Mucosa of descending colon (tissue), 3 donors: ENCODE measurements around the gene FSTL4. TPM values are rescaled to one million over a fixed set of nuclear protein-coding genes. Genes with fewer than 3 reads are reported as not detected.

ENCODE experiments used
- ATAC-seq: fragments of 200-7000 bp; cut with Tn5 transposase; one replicate; pipeline ENCODE4 v1.9.1; 2020; ENCODE audit warnings: mild to moderate bottlenecking, moderate library complexity
- DNase-seq, 3 donors: peaks; one replicate each; pipeline ENCODE4 v3.0.0-alpha.2; 2020
- H3K36me3 ChIP-seq: fragments of 200-600 bp; one replicate; pipeline ENCODE4 v1.8.0; 2021; ENCODE audit warnings: low read depth, mild to moderate bottlenecking
- H3K4me1 ChIP-seq: fragments of 200-600 bp; one replicate; pipeline ENCODE4 v1.8.0; 2021; ENCODE audit warnings: low read depth, mild to moderate bottlenecking
- H3K4me3 ChIP-seq: fragments of 200-600 bp; one replicate; pipeline ENCODE4 v1.8.0; 2021; ENCODE audit warnings: mild to moderate bottlenecking
- H3K9me3 ChIP-seq: fragments of 200-600 bp; one replicate; pipeline ENCODE4 v1.8.0; 2021; ENCODE audit warnings: mild to moderate bottlenecking
- intact Hi-C, 2 donors: fragments of 100-400 bp; cut with DNase I in 1 of 2; cut with micrococcal nuclease in 1 of 2; formaldehyde crosslinking; loops; one replicate each; pipeline versions ENCODE4 v1.11.0 to v1.11.1; 2022; cut with DNase I, micrococcal nuclease
- total RNA-seq, 3 donors: library from RNA; stranded (reverse); fragmentation: NEBNext Ultra II Directional in 2 of 3; extraction: Animal tissue kit (Norgen Biotek cat#: 25700) in 2 of 3; gene quantifications; one replicate each; pipeline versions ENCODE4 v1.2.1 to v1.2.4, GENCODE V29; 2021 to 2023
- TF ChIP-seq, protein P1 (sequence below): fragments of 200-600 bp; IDR thresholded peaks from one replicate; pipeline ENCODE4 v1.8.0; 2022; ENCODE audit warnings: antibody characterized with exemption, mild to moderate bottlenecking
- donor health status: DM: no; HTN: no; CAD: no; lungs with moderate emphysema.
- donor health status: DM: no; HTN: no; CAD: no.
- donor health status: DM: no; HTN: yes; CAD: no.

FSTL4 gene
- total RNA-seq, 3 donors from 2014 or later = 0.29 to 0.77 (median 0.57) TPM

DNA sequence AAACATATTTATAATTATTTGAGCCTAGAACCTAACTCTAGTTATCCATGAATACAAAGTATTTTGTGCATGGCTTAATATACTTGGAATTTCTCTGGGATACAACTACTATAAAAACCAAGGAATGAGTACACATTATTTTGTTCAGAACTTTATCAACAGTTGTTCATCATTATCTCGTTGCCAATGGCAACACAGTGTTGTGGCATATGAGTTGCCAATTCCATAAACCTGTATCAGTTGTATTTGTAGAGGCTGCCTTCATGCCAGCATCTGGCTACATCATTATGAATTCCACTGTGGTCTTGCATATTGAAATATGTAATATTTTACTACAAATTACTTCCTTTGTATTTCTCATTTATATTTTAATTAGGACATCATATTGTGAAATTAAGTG is 250.4 kb downstream of the FSTL4 start:
- H3K9me3 ChIP-seq = no peaks in the 10 kb centered on the region
- no peak for DNase-seq
- TF ChIP-seq, protein P1, sequence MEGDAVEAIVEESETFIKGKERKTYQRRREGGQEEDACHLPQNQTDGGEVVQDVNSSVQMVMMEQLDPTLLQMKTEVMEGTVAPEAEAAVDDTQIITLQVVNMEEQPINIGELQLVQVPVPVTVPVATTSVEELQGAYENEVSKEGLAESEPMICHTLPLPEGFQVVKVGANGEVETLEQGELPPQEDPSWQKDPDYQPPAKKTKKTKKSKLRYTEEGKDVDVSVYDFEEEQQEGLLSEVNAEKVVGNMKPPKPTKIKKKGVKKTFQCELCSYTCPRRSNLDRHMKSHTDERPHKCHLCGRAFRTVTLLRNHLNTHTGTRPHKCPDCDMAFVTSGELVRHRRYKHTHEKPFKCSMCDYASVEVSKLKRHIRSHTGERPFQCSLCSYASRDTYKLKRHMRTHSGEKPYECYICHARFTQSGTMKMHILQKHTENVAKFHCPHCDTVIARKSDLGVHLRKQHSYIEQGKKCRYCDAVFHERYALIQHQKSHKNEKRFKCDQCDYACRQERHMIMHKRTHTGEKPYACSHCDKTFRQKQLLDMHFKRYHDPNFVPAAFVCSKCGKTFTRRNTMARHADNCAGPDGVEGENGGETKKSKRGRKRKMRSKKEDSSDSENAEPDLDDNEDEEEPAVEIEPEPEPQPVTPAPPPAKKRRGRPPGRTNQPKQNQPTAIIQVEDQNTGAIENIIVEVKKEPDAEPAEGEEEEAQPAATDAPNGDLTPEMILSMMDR = no peak
- no peaks in the 10 kb centered on the region for H3K4me1 ChIP-seq
- H3K4me3 ChIP-seq = no peak overlapping the region
- intact Hi-C loops = no loop called here
- no peaks in the 10 kb centered on the region for H3K36me3 ChIP-seq
- no peak for ATAC-seq

DNA sequence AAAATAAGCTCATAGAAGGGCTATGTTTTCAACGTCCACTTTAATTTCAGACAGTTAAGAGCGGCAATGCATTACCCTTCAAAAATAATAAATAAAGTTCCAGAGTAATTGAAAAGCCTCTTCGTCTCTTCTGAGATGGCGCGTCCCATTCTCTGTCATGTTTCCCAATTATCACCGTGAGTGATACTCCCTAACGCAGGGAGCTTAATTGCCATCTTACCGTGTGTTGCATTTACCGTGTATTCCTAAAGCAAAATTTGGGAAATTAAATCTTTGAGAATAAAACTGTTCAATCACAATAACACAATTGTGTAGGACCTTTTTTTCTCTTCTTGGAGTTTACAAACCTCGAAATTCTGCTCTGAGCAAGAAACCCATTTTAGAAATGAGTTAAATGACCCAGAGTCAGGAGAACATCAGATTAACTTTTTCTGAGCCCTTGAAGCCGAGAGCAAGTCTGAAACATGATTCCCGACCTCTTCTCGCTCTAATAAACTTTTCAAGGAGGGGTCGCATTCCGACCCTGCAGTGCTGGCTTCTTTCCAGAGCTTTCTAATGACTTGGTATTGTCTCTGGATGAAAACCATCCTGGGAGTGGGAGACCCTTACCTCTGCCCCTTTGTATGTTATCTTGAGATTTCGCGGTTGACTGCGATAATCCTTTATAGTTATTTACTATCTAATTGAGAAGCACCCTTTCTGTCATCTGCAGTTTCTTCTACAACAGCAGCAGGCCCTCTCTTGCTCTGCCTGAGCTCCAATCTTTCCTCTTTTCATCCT is 251.5 kb downstream of the FSTL4 start:
- H3K36me3 ChIP-seq = no peaks in the 10 kb centered on the region
- TF ChIP-seq, protein P1 = no peak
- no peaks in the 10 kb centered on the region for H3K9me3 ChIP-seq
- H3K4me3 ChIP-seq = no peak overlapping the region
- intact Hi-C loops = no loop called here
- no peak for DNase-seq
- H3K4me1 ChIP-seq = no peaks in the 10 kb centered on the region
- no peak for ATAC-seq

DNA sequence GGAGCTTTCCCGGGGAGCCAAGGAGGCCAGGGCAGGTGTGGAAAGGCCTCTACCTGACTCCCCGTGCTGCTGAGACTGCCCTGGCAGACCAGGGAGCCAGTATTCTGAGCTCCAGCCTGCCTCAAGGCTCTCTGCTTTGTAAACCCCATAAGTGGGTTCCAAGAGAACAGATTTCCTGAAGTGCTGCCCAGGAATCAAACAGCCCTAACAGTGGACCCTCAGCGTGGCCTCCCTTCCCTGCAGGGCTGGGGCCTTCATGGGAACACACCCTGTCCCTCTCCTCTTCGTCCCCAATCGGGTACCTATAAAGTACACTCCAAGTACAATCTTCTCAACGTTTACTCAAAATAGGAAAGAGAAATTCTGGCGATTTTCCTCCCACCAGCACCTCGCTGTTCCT is 252.5 kb downstream of the FSTL4 start:
- no peak for ATAC-seq
- intact Hi-C loops = no loop called here

DNA sequence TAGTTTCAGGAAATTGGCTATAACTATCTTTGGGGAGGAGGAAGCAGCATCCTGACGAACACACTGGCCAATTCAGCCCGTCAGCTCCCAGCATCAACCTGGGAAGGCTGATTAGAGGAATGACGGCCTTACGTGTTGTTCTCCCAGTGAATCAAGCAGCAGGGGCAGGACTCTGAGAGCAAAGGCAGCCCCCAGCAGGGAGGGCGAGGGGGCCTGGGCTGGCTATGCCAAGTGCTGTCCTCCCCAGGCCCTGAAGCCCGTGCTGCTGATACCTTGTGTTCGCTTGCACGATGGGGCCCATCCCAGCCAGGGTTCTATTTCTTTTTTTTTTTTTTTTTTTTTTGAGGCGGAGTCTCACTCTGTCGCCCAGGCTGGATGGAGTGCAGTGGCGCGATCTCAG is 254.1 kb downstream of the FSTL4 start:
- H3K36me3 ChIP-seq = no peaks in the 10 kb centered on the region
- ATAC-seq (no peak), DNase-seq (no peak)
- H3K9me3 ChIP-seq = no peaks in the 10 kb centered on the region
- no peak overlapping the region for H3K4me3 ChIP-seq
- intact Hi-C loops = no loop called here
- H3K4me1 ChIP-seq = no peaks in the 10 kb centered on the region
- TF ChIP-seq, protein P1 = no peak

More for the DNA sequence above, 252.5 kb downstream of the FSTL4 start:
- no peak for DNase-seq
- H3K36me3 ChIP-seq = no peaks in the 10 kb centered on the region
- H3K4me3 ChIP-seq = no peak overlapping the region
- no peaks in the 10 kb centered on the region for H3K4me1 ChIP-seq
- no peaks in the 10 kb centered on the region for H3K9me3 ChIP-seq
- TF ChIP-seq, protein P1 = no peak

DNA sequence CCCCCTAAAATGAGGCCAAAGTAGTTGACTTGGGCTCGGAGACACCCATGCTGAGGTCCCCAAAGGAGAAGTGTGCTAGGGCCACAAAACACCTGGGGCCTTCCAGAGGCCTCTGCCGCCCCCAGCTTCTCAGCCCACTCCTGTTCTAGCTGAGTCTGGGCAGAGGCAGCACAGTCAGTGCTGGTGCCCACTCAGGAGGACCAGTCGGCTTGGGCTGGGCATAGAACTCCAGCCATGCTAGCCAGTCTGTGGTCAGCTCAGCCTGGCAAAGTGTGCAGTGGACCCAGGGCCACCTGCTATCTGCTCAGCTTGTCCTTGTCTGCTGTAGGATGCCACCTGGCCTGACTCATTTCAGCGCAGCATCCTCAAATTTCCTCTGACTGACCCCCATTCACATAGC is 254.6 kb downstream of the FSTL4 start:
- DNase-seq = no peak
- Histone ChIP-seq H3K9me3 (no peaks in the 10 kb centered on the region), H3K4me3 (no peak overlapping the region), H3K4me1 (no peaks in the 10 kb centered on the region), H3K36me3 (no peaks in the 10 kb centered on the region)
- TF ChIP-seq, protein P1 = no peak
- intact Hi-C loops = no loop called here
- ATAC-seq = no peak
